Activated CD4-positive, alpha-beta memory T cell treated with anti-CD3 and anti-CD28 coated beads for 36 hours (primary cell): ENCODE measurements around the gene SMAD3. TPM values are rescaled to one million over a fixed set of nuclear protein-coding genes. Genes with fewer than 3 reads are reported as not detected.

Experiments used
- CTCF ChIA-PET: fragments of 350-600 bp; sonication (Branson Sonifier 250); formaldehyde crosslinking; loops from one replicate; lab custom pipeline; 2021; ENCODE audit warnings: antibody characterized with exemption, inconsistent platforms; lab: Charles Lee
- POLR2A ChIA-PET: fragments of 350-600 bp; sonication (Branson Sonifier 250); formaldehyde crosslinking; loops from one replicate; lab custom pipeline; 2021; ENCODE audit warnings: antibody characterized with exemption; lab: Charles Lee
- DNase-seq: peaks from one replicate; pipeline ENCODE4 v3.0.0-alpha.2; 2020
- H3K27ac Mint-ChIP-seq: one replicate; pipeline ENCODE4 v1.8.0; 2021; ENCODE audit warnings: mixed read lengths
- H3K27me3 Mint-ChIP-seq: one replicate; pipeline ENCODE4 v1.8.0; 2021; ENCODE audit warnings: mixed read lengths
- H3K36me3 Mint-ChIP-seq: one replicate; pipeline ENCODE4 v1.8.0; 2021; ENCODE audit warnings: mixed read lengths
- H3K4me1 Mint-ChIP-seq: one replicate; pipeline ENCODE4 v1.8.0; 2021; ENCODE audit warnings: low read depth, mixed read lengths
- H3K4me3 Mint-ChIP-seq: one replicate; pipeline ENCODE4 v1.8.0; 2021; ENCODE audit warnings: mild to moderate bottlenecking, mixed read lengths
- H3K9me3 Mint-ChIP-seq: one replicate; pipeline ENCODE4 v1.8.0; 2021; ENCODE audit warnings: mixed read lengths
- intact Hi-C: fragments of 100-400 bp; cut with micrococcal nuclease; formaldehyde crosslinking; loops from one replicate; pipeline ENCODE4 v1.15.1; 2023
- total RNA-seq, 2 experiments: library from RNA; stranded (reverse); gene quantifications; one replicate each; pipeline ENCODE4 v1.2.3, GENCODE V29; 2021

SMAD3 gene
- total RNA-seq, 2 experiments from 2014 or later = 50.2 to 50.5 TPM

GRCh38 chr15:67198157-67198754 lies 132.9 kb downstream of the SMAD3 start:
- Mint-ChIP-seq H3K27me3 (no peaks in the 10 kb centered on the region), H3K4me3 (no peak overlapping the region), H3K9me3 (no peaks in the 10 kb centered on the region), H3K36me3 (peaks cover 36% of the 10 kb centered on the region), H3K4me1 (peaks cover 16% of the 10 kb centered on the region), H3K27ac (peak overlapping the region; percentile 75)
- ChIA-PET CTCF (interaction anchor here (0.5 to 0.8 kb wide), 2 partner anchors 15 to 78 kb away, joined by 3 read pairs; no protein-coding TSS in a partner anchor), POLR2A (no interaction called here)
- intact Hi-C loops = no loop called here
- peak; percentile 41 for DNase-seq

- H3K4me1 Mint-ChIP-seq = peaks cover 16% of the 10 kb centered on the region
- CTCF ChIA-PET = interaction anchor here (1.9 kb wide), 1 partner anchor 253 kb away, joined by 5 read pairs; no protein-coding TSS in a partner anchor
- intact Hi-C loops = no loop called here
- DNase-seq = no peak
- POLR2A ChIA-PET = no interaction called here
- H3K27me3 Mint-ChIP-seq = no peaks in the 10 kb centered on the region
- H3K9me3 Mint-ChIP-seq = no peaks in the 10 kb centered on the region
- H3K36me3 Mint-ChIP-seq = peaks cover 38% of the 10 kb centered on the region
- H3K4me3 Mint-ChIP-seq = no peak overlapping the region
- no peak overlapping the region for H3K27ac Mint-ChIP-seq
Measured at GRCh38 chr15:67199391-67199790, 134.0 kb downstream of the SMAD3 start.

GRCh38 chr15:67199881-67200763 lies 134.7 kb downstream of the SMAD3 start:
- H3K4me1 Mint-ChIP-seq = peaks cover 16% of the 10 kb centered on the region
- no peak overlapping the region for H3K27ac Mint-ChIP-seq
- ChIA-PET POLR2A (interaction anchor here (0.6 kb wide), 1 partner anchor 33 kb away, joined by 4 read pairs; no protein-coding TSS in a partner anchor), CTCF (interaction anchor here (0.6 to 1.9 kb wide), 3 partner anchors 233 to 1863 kb away, joined by 3 to 5 read pairs (median 4); no protein-coding TSS in a partner anchor)
- DNase-seq = no peak
- no peaks in the 10 kb centered on the region for H3K27me3 Mint-ChIP-seq
- peaks cover 40% of the 10 kb centered on the region for H3K36me3 Mint-ChIP-seq
- H3K9me3 Mint-ChIP-seq = no peaks in the 10 kb centered on the region
- intact Hi-C loops = no loop called here
- no peak overlapping the region for H3K4me3 Mint-ChIP-seq

- Mint-ChIP-seq H3K9me3 (no peaks in the 10 kb centered on the region), H3K27me3 (no peaks in the 10 kb centered on the region), H3K4me1 (peaks cover 16% of the 10 kb centered on the region), H3K4me3 (no peak overlapping the region), H3K27ac (no peak overlapping the region), H3K36me3 (peaks cover 40% of the 10 kb centered on the region)
- no peak for DNase-seq
- CTCF ChIA-PET = interaction anchor here (0.6 to 1.9 kb wide), 3 partner anchors 232 to 1862 kb away, joined by 3 to 5 read pairs (median 4); no protein-coding TSS in a partner anchor
- intact Hi-C loops = no loop called here
- POLR2A ChIA-PET = interaction anchor here (0.6 kb wide), 1 partner anchor 34 kb away, joined by 4 read pairs; no protein-coding TSS in a partner anchor
Measured at GRCh38 chr15:67201136-67201535, 135.7 kb downstream of the SMAD3 start.

- no peak for DNase-seq
- H3K27me3 Mint-ChIP-seq = no peaks in the 10 kb centered on the region
- no peaks in the 10 kb centered on the region for H3K9me3 Mint-ChIP-seq
- ChIA-PET CTCF (no interaction called here), POLR2A (no interaction called here)
- intact Hi-C loops = no loop called here
- no peak overlapping the region for H3K27ac Mint-ChIP-seq
- H3K36me3 Mint-ChIP-seq = peaks cover 38% of the 10 kb centered on the region
- peaks cover 16% of the 10 kb centered on the region for H3K4me1 Mint-ChIP-seq
- no peak overlapping the region for H3K4me3 Mint-ChIP-seq
Measured at GRCh38 chr15:67202091-67202490, 136.7 kb downstream of the SMAD3 start.

- CTCF ChIA-PET = no interaction called here
- H3K4me1 Mint-ChIP-seq = peaks cover 14% of the 10 kb centered on the region
- no peaks in the 10 kb centered on the region for H3K9me3 Mint-ChIP-seq
- H3K36me3 Mint-ChIP-seq = peaks cover 40% of the 10 kb centered on the region
- DNase-seq = no peak
- intact Hi-C loops = no loop called here
- H3K27me3 Mint-ChIP-seq = no peaks in the 10 kb centered on the region
- H3K27ac Mint-ChIP-seq = no peak overlapping the region
- H3K4me3 Mint-ChIP-seq = no peak overlapping the region
- POLR2A ChIA-PET = no interaction called here
Measured at GRCh38 chr15:67202991-67203390, 137.6 kb downstream of the SMAD3 start.

- Mint-ChIP-seq H3K4me1 (no peaks in the 10 kb centered on the region), H3K9me3 (no peaks in the 10 kb centered on the region), H3K27me3 (no peaks in the 10 kb centered on the region), H3K4me3 (no peak overlapping the region), H3K27ac (no peak overlapping the region), H3K36me3 (peaks cover 36% of the 10 kb centered on the region)
- intact Hi-C loops = no loop called here
- ChIA-PET POLR2A (no interaction called here), CTCF (interaction anchor here (0.7 kb wide), 1 partner anchor 43 kb away, joined by 4 read pairs; no protein-coding TSS in a partner anchor)
- no peak for DNase-seq
Measured at GRCh38 chr15:67207555-67208207, 142.3 kb downstream of the SMAD3 start.

- POLR2A ChIA-PET = no interaction called here
- CTCF ChIA-PET = no interaction called here
- H3K27ac Mint-ChIP-seq = no peak overlapping the region
Measured at GRCh38 chr15:67208396-67208795, 143.0 kb downstream of the SMAD3 start.

GRCh38 chr15:67210555-67211168 lies 145.3 kb downstream of the SMAD3 start:
- no peak overlapping the region for H3K4me3 Mint-ChIP-seq
- POLR2A ChIA-PET = no interaction called here
- H3K9me3 Mint-ChIP-seq = no peaks in the 10 kb centered on the region
- CTCF ChIA-PET = no interaction called here
- no peaks in the 10 kb centered on the region for H3K27me3 Mint-ChIP-seq
- peaks cover 20% of the 10 kb centered on the region for H3K36me3 Mint-ChIP-seq
- no peak overlapping the region for H3K27ac Mint-ChIP-seq
- H3K4me1 Mint-ChIP-seq = no peaks in the 10 kb centered on the region
- no peak for DNase-seq
- intact Hi-C loops = no loop called here

More at GRCh38 chr15:67208396-67208795, 143.0 kb downstream of the SMAD3 start:
- no peak for DNase-seq
- Mint-ChIP-seq H3K4me1 (no peaks in the 10 kb centered on the region), H3K36me3 (peaks cover 30% of the 10 kb centered on the region), H3K9me3 (no peaks in the 10 kb centered on the region), H3K4me3 (no peak overlapping the region), H3K27me3 (no peaks in the 10 kb centered on the region)
- intact Hi-C loops = no loop called here

GRCh38 chr15:67212684-67213367 lies 147.4 kb downstream of the SMAD3 start:
- CTCF ChIA-PET = no interaction called here
- POLR2A ChIA-PET = no interaction called here
- no peak for DNase-seq
- no peaks in the 10 kb centered on the region for H3K9me3 Mint-ChIP-seq
- no peak overlapping the region for H3K4me3 Mint-ChIP-seq
- intact Hi-C loops = no loop called here
- H3K4me1 Mint-ChIP-seq = no peaks in the 10 kb centered on the region
- H3K27me3 Mint-ChIP-seq = no peaks in the 10 kb centered on the region
- no peak overlapping the region for H3K27ac Mint-ChIP-seq
- peaks cover 17% of the 10 kb centered on the region for H3K36me3 Mint-ChIP-seq

GRCh38 chr15:67215102-67215501 lies 149.7 kb downstream of the SMAD3 start:
- POLR2A ChIA-PET = no interaction called here
- intact Hi-C loops = no loop called here

More at GRCh38 chr15:67215102-67215501, 149.7 kb downstream of the SMAD3 start:
- DNase-seq = no peak
- H3K9me3 Mint-ChIP-seq = no peaks in the 10 kb centered on the region
- no peak overlapping the region for H3K27ac Mint-ChIP-seq
- CTCF ChIA-PET = no interaction called here
- peaks cover 24% of the 10 kb centered on the region for H3K36me3 Mint-ChIP-seq
- peaks cover 9% of the 10 kb centered on the region for H3K4me1 Mint-ChIP-seq
- no peaks in the 10 kb centered on the region for H3K27me3 Mint-ChIP-seq
- no peak overlapping the region for H3K4me3 Mint-ChIP-seq
